HEK293T (cell line): ENCODE measurements around the gene PIN4.
A peak's percentile ranks its signal among the peaks of the same experiment; 100 is the strongest.

Experiments used
- CTCF ChIA-PET: fragments of 350-600 bp; formaldehyde crosslinking; extraction: SDS; loops from one replicate; lab custom pipeline; 2021; ENCODE audit warnings: antibody characterized with exemption, inconsistent platforms; lab: Yijun Ruan, JAX
- POLR2A ChIA-PET: fragments of 350-600 bp; formaldehyde crosslinking; extraction: SDS; loops from one replicate; lab custom pipeline; 2020; ENCODE audit warnings: antibody characterized with exemption, inconsistent platforms; lab: Yijun Ruan, JAX
- DNase-seq: peaks from one replicate; pipeline ENCODE4 v3.0.0; 2012; ENCODE audit warnings: mixed read lengths; ENCODE audit errors: extremely low spot score
- ARNT ChIP-seq: fragments of 450-650 bp; IDR thresholded peaks from 2 replicates; pipeline ENCODE4 v1.6.1; 2017; ENCODE audit warnings: mild to moderate bottlenecking
- BHLHE40 ChIP-seq: fragments of 450-650 bp; IDR thresholded peaks from 2 replicates; pipeline ENCODE4 v1.6.1; 2016; ENCODE audit warnings: mild to moderate bottlenecking, moderate library complexity, borderline replicate concordance
- CTBP1 ChIP-seq: fragments of 450-650 bp; IDR thresholded peaks from 2 replicates; pipeline ENCODE4 v1.6.1; 2016; ENCODE audit warnings: borderline replicate concordance
- ELF4 ChIP-seq: fragments of 450-650 bp; IDR thresholded peaks from 2 replicates; pipeline ENCODE4 v1.6.1; 2017; ENCODE audit warnings: antibody characterized with exemption
- FOXA1 ChIP-seq: fragments of 450-650 bp; IDR thresholded peaks from 2 replicates; pipeline ENCODE4 v1.6.1; 2016; ENCODE audit warnings: mild to moderate bottlenecking
- FOXK2 ChIP-seq: fragments of 450-650 bp; IDR thresholded peaks from 2 replicates; pipeline ENCODE4 v1.6.1; 2016; ENCODE audit warnings: mild to moderate bottlenecking
- FOXM1 ChIP-seq: fragments of 450-650 bp; IDR thresholded peaks from 2 replicates; pipeline ENCODE4 v1.6.1; 2017; ENCODE audit warnings: mild to moderate bottlenecking, borderline replicate concordance
- HDGF ChIP-seq: fragments of 450-650 bp; IDR thresholded peaks from 2 replicates; pipeline ENCODE4 v1.6.1; 2017; ENCODE audit warnings: antibody characterized with exemption, borderline replicate concordance
- L3MBTL2 ChIP-seq: fragments of 450-650 bp; conservative IDR thresholded peaks from 2 replicates; pipeline ENCODE4 v1.6.1; 2016; ENCODE audit warnings: mild to moderate bottlenecking
- LEF1 ChIP-seq: fragments of 450-650 bp; IDR thresholded peaks from 2 replicates; pipeline ENCODE4 v1.6.1; 2017; ENCODE audit warnings: mild to moderate bottlenecking, borderline replicate concordance
- NFRKB ChIP-seq: fragments of 450-650 bp; IDR thresholded peaks from 2 replicates; pipeline ENCODE4 v1.6.1; 2016; ENCODE audit warnings: mild to moderate bottlenecking, moderate library complexity
- PKNOX1 ChIP-seq: fragments of 450-650 bp; IDR thresholded peaks from 2 replicates; pipeline ENCODE4 v1.6.1; 2016
- SP1 ChIP-seq: fragments of 450-650 bp; IDR thresholded peaks from 2 replicates; pipeline ENCODE4 v1.6.1; 2017
- SUZ12 ChIP-seq: fragments of 450-650 bp; IDR thresholded peaks from 2 replicates; pipeline ENCODE4 v1.6.1; 2016; ENCODE audit warnings: mild to moderate bottlenecking
- TARDBP ChIP-seq: fragments of 450-650 bp; IDR thresholded peaks from 2 replicates; pipeline ENCODE4 v1.6.1; 2016
- ZNF384 ChIP-seq: fragments of 450-650 bp; IDR thresholded peaks from 2 replicates; pipeline ENCODE4 v1.6.1; 2016

Gene PIN4

DNA sequence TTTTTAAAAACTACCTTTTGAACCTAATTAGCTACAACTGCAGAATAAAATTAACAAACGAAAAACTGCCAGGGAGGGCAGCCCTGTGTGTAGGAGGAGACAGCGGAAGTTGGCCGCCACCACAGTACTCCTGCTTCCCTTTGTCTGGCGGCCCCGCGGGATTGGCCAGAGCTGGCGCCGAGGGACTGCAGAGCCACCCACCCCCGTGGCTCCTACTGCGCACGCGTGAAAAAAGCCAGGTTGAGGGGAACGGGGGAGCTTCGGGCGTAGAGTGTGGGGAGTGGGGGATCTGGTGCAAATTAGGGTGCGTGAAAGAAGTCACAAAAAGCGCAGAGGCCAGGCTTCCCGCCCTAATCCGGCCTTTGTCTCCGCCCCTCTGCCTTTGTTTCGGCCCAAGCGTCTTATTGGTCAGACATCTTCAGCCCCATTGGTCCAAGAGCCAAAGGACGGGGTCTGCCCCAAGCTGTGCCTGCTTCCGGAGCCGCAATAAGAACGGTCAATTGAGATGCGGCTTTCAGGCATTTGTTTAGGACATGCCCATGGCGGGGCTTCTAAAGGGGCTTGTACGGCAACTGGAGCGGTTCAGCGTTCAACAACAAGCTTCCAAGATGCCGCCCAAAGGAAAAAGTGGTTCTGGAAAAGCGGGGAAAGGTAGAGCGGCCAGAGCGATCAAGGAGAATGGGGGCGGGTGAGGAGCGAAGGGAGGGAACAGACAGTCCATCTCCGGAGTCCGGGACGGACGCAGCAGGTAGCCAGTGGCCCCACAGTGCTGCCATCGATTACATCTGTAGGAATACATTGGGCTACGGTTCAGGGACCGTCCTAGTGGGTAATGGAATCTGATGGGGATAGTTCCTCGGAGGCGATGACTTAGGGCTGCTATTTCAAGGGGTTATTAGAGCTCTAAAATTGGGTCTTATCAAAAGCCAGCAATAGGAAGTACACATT, at the start of gene PIN4:
Gene PIN4 (plus strand): TSS at position 580 of the 948 bp plus-strand sequence. CDS start 29 bp downstream, at position 609.
- peak; percentile 96 for DNase-seq
- peak; percentile 94 for TF ChIP-seq L3MBTL2
- TF ChIP-seq PKNOX1: no peak
- no peak for TF ChIP-seq TARDBP
- TF ChIP-seq SUZ12: no peak
- no peak for TF ChIP-seq LEF1
- no peak for TF ChIP-seq ZNF384
- no peak for TF ChIP-seq ARNT
- peak; percentile 46; the same call in 1 of the 2 replicates for TF ChIP-seq NFRKB
- TF ChIP-seq FOXK2: peak; percentile 93
- TF ChIP-seq SP1: no peak
- no peak for TF ChIP-seq BHLHE40
- TF ChIP-seq HDGF: no peak
- TF ChIP-seq CTBP1: no peak
- TF ChIP-seq ELF4: peak; percentile 50
- no peak for TF ChIP-seq FOXA1
- TF ChIP-seq FOXM1: peak; percentile 73
- ChIA-PET CTCF (interaction anchor here (0.6 to 1.2 kb wide), 5 partner anchors 13 to 183 kb away, joined by 3 to 5 read pairs (median 3); no protein-coding TSS in a partner anchor), POLR2A (interaction anchor here (0.7 to 2.5 kb wide), 37 partner anchors 9 to 533 kb away, joined by 3 to 19 read pairs (median 4); partner anchors contain the start of genes ERCC6L, RPS4X and RTL5)

GRCh38 chrX:72132456-72132855, 49.1 kb upstream of the PIN4 start:
- DNase-seq: no peak
- POLR2A ChIA-PET: interaction anchor here (0.7 to 3.3 kb wide), 4 partner anchors 11 to 106 kb away, joined by 3 to 19 read pairs (median 8); partner anchors contain the start of genes ERCC6L and PIN4
- TF ChIP-seq NFRKB: no peak
- TF ChIP-seq SP1: no peak
- no peak for TF ChIP-seq FOXM1
- no peak for TF ChIP-seq PKNOX1
- TF ChIP-seq L3MBTL2: no peak
- no peak for TF ChIP-seq BHLHE40
- TF ChIP-seq CTBP1: no peak
- TF ChIP-seq FOXK2: no peak
- no peak for TF ChIP-seq ARNT
- no peak for TF ChIP-seq SUZ12
- no peak for TF ChIP-seq LEF1
- no peak for TF ChIP-seq FOXA1
- TF ChIP-seq ZNF384: no peak
- CTCF ChIA-PET: interaction anchor here (0.6 kb wide), 2 partner anchors 120 to 127 kb away, joined by 3 read pairs; no protein-coding TSS in a partner anchor

DNA sequence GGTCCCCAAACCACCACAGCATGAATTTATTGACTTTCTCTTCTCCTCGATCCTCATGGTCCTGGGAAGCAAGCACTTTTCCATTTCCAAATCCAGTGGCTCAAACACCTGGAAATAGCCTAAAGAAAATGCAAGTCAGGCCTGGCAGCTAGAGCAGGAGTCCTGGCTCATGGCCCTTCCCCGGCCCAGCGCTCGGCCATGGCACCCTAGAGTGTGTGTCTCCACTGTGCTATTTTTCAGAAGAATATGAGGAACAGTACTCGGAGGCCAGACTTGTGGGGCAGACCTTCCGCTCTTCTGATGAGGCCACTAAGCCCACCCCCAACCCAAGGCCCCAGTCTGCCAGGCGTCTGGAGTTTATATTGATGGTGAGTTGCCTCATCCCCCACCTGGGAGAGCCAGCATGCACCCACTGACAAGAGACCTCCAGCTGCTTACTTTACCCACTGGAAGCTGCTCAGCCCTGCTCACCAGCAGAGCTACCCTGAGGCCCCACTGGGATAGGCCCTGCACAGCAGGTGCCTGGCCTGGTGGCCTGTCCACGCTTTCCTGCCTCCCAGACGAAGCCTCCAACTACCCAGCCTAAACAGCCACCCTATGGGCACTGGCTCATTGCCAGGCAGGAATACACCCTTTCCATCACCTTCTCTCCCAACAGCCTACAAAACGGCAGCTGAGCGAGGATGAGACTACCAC, 47.6 kb upstream of the PIN4 start:
- no peak for DNase-seq
- POLR2A ChIA-PET: no interaction called here
- CTCF ChIA-PET: no interaction called here
- TF ChIP-seq PKNOX1 (no peak), ZNF384 (no peak), FOXM1 (no peak), SP1 (no peak), HDGF (no peak), ELF4 (no peak), ARNT (no peak), CTBP1 (no peak), FOXA1 (no peak), BHLHE40 (no peak), LEF1 (no peak)

- CTCF ChIA-PET: no interaction called here
- no peak for TF ChIP-seq HDGF
- TF ChIP-seq NFRKB: no peak
- no peak for TF ChIP-seq SUZ12
- TF ChIP-seq SP1: no peak
- no peak for TF ChIP-seq FOXA1
- TF ChIP-seq TARDBP: no peak
- TF ChIP-seq L3MBTL2: no peak
- no peak for TF ChIP-seq ZNF384
- no peak for TF ChIP-seq BHLHE40
- no peak for TF ChIP-seq ELF4
- TF ChIP-seq LEF1: no peak
- TF ChIP-seq FOXK2: no peak
- no peak for TF ChIP-seq CTBP1
- no peak for TF ChIP-seq PKNOX1
- TF ChIP-seq ARNT: no peak
- no peak for TF ChIP-seq FOXM1
- DNase-seq: no peak
- POLR2A ChIA-PET: no interaction called here
These were observed 43.6 kb upstream of the PIN4 start for GRCh38 chrX:72137846-72138495.
